Brain microvascular endothelial cell (primary cell): ENCODE measurements around the gene TRIM33.

Experiments used
- DNase-seq: peaks from one replicate; pipeline ENCODE4 v3.0.0-alpha.2; 2020
- H3K27ac ChIP-seq: fragments of 250-450 bp; sonication (Bioruptor Pico); 2 replicates; pipeline ENCODE4 v1.5.1; 2020; ENCODE audit warnings: mild to moderate bottlenecking, moderate library complexity
- H3K27me3 ChIP-seq: fragments of 250-450 bp; sonication (Bioruptor Pico); replicated peaks from 2 replicates; pipeline ENCODE4 v1.5.1; 2020; ENCODE audit warnings: mild to moderate bottlenecking
- H3K36me3 ChIP-seq: fragments of 250-450 bp; sonication (Bioruptor Pico); replicated peaks from 2 replicates; pipeline ENCODE4 v1.5.1; 2020; ENCODE audit warnings: mild to moderate bottlenecking
- H3K4me3 ChIP-seq: 2 replicates; pipeline ENCODE4 v1.5.1; 2011; ENCODE audit warnings: low read depth, mild to moderate bottlenecking, control low read depth, low read length, moderate library complexity
- in situ Hi-C: cut with HindIII; loops from 2 replicates; pipeline ENCODE4 v1.10.0; 2017; ENCODE audit warnings: low sequenced_read_pairs, low pct_ligation_motif_present
- TF ChIP-seq, protein P1 (sequence below): IDR thresholded peaks from 2 replicates; pipeline ENCODE4 v1.5.1; 2011; ENCODE audit warnings: low read depth, mild to moderate bottlenecking, moderate library complexity, low read length, control low read depth, inconsistent platforms; ENCODE audit errors: missing control alignments

The TRIM33 gene

DNA sequence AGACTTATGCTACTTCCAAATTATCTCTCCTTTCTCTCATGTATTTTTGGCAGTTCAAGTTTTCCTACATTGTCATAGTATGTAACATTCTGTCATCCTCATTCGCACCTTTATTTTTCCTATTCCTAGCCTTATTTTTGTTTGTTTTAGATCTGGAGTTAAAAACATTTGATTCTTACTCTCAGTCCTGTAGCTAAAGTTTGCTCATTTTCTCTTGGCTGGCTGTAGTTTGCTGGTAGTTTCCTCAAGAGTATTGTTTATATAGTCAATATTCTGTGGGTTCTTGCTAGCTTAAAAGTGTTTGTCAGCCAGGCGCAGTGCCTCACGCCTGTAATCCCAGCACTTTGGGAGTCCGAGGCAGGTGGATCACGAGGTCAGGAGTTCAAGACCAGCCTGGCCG is 29.8 kb upstream of the TRIM33 start:
- TF ChIP-seq, protein P1, sequence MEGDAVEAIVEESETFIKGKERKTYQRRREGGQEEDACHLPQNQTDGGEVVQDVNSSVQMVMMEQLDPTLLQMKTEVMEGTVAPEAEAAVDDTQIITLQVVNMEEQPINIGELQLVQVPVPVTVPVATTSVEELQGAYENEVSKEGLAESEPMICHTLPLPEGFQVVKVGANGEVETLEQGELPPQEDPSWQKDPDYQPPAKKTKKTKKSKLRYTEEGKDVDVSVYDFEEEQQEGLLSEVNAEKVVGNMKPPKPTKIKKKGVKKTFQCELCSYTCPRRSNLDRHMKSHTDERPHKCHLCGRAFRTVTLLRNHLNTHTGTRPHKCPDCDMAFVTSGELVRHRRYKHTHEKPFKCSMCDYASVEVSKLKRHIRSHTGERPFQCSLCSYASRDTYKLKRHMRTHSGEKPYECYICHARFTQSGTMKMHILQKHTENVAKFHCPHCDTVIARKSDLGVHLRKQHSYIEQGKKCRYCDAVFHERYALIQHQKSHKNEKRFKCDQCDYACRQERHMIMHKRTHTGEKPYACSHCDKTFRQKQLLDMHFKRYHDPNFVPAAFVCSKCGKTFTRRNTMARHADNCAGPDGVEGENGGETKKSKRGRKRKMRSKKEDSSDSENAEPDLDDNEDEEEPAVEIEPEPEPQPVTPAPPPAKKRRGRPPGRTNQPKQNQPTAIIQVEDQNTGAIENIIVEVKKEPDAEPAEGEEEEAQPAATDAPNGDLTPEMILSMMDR = no peak
- H3K27ac ChIP-seq = no peak overlapping the region
- no peak for DNase-seq
- no peak overlapping the region for H3K4me3 ChIP-seq
- H3K27me3 ChIP-seq = no peaks in the 10 kb centered on the region
- in situ Hi-C loops = no loop called here
- H3K36me3 ChIP-seq = no peaks in the 10 kb centered on the region

DNA sequence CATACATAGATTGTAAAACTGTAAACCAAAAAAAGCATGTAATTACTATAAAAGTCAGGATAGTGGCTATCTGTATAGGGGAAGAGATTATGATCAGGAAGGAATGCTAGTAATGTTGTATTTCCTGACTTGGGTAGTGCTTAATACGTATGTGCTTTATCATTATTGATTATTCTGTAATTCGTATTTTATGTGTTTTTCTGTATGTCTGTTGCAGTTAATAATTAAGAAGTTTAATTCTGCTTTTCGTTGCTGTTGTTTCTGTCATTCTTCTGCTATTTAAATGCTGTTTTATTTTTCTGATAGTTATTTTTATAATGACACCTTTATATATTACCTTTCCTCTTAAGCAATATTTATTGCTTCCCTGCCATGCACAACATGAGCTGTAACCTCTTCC is 29.3 kb upstream of the TRIM33 start:
- H3K27me3 ChIP-seq = no peaks in the 10 kb centered on the region
- in situ Hi-C loops = no loop called here
- TF ChIP-seq, protein P1 = no peak
- no peak overlapping the region for H3K4me3 ChIP-seq
- no peak for DNase-seq
- H3K36me3 ChIP-seq = no peaks in the 10 kb centered on the region
- no peak overlapping the region for H3K27ac ChIP-seq

DNA sequence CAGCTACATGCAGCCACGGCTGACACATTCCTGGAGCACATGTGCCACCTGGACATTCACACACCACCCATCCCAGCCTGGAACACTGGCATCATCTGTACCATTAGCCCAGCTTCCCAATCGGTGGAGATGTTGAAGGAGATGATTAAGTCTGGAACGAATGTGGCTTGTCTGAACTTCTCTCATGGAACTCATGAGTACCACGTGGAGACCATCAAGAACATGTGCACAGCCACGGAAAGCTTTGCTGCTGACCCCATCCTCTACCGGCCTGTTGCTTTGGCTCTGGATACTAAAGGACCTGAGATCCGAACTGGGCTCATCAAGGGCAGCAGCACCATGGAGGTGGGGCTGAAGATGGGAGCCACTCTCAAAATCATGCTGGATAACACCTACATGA is 25.0 kb upstream of the TRIM33 start:
- no peaks in the 10 kb centered on the region for H3K27me3 ChIP-seq
- TF ChIP-seq, protein P1 = no peak
- H3K36me3 ChIP-seq = no peaks in the 10 kb centered on the region
- H3K27ac ChIP-seq = no peak overlapping the region
- in situ Hi-C loops = no loop called here
- no peak for DNase-seq
- H3K4me3 ChIP-seq = no peak overlapping the region

- DNase-seq = no peak
- Histone ChIP-seq H3K4me3 (no peak overlapping the region), H3K36me3 (no peaks in the 10 kb centered on the region), H3K27me3 (no peaks in the 10 kb centered on the region), H3K27ac (no peak overlapping the region)
- in situ Hi-C loops = no loop called here
- TF ChIP-seq, protein P1 = no peak
These were observed 24.4 kb upstream of the TRIM33 start for GRCh38 chr1:114535401-114535800.

DNA sequence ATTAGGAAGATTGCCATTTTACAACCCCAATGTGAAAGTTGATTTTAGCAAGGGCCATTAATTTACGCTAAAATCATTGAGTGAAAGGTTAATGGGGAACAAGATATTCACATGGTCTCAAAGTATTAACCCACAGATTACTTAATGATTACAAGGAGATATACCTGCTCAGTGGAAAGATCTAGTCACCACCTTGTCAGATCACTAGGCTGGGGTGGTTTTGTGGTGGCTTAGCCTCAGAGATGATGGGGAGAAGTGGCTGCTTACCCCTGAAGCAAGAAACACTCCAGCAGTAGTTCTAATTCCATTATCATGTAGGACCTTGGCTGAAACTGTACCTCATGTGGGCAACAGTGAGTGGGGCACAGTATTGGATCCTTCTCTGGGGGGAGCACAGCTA is 20.1 kb upstream of the TRIM33 start:
- no peak for DNase-seq
- Histone ChIP-seq H3K36me3 (no peaks in the 10 kb centered on the region), H3K27ac (no peak overlapping the region), H3K27me3 (no peaks in the 10 kb centered on the region), H3K4me3 (no peak overlapping the region)
- TF ChIP-seq, protein P1 = no peak
- in situ Hi-C loops = no loop called here

GRCh38 chr1:114530224-114530623 is 19.2 kb upstream of the TRIM33 start:
- DNase-seq = no peak
- no peaks in the 10 kb centered on the region for H3K27me3 ChIP-seq
- no peaks in the 10 kb centered on the region for H3K36me3 ChIP-seq
- TF ChIP-seq, protein P1 = no peak
- in situ Hi-C loops = no loop called here
- H3K4me3 ChIP-seq = no peak overlapping the region
- H3K27ac ChIP-seq = no peak overlapping the region
